ENCODE results near the gene PFKP.
"Not testable (repeated sequence)": the region's sequence is repeated elsewhere in the genome, so short reads cannot be mapped to it uniquely, and the experiment has no call there.

PFKP gene

DNA sequence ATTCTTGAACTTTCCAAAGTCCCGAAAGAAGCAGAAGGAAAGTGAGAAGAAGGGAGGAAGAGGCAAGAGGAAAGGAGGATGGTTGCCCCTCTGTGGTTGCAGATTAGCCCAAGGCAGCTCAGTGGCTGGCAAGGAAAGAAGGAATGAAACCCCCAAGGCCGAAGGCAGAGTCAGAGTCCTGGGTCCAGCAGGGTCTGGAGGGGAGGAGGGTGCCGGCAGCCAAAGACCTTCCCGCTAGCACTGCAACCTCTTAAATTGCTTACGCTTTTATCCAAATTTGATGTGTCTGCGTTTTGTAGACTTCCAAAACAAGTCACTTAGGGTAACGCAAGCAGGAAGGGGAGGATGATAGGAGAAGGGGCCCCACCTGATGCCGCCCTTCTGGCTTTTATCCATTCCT is 7.4 kb upstream of the PFKP start:
- Mint-ChIP-seq H3K27ac (no peak overlapping the region), H3K4me1 (peaks cover 16% of the 10 kb centered on the region), H3K36me3 (no peaks in the 10 kb centered on the region), H3K9me3 (no peaks in the 10 kb centered on the region), H3K4me3 (no peak overlapping the region)
- DNase-seq (ENCODE audit: low spot score in 2 of 2): no peak
- ATAC-seq: no peak

DNA sequence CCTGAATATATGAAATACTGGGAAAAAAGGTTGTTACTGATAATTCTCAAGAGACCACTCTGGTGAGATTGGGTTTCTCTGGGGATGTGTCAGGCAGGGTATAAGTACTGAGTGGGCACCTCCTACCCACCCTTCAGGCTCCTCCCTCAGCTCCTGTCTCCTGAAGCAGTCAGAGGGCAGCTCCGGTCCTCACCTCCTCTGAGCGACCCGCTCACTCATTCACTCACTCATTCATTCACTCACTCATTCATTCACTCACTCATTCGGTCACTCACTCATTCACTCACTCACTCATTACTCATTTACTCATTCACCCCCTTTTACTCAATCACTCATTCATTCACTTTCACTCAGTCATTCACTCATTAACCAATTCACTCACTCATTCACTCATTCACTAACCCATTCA is 6.9 kb upstream of the PFKP start:
- DNase-seq (ENCODE audit: low spot score in 2 of 2) (no peak), ATAC-seq (peak; percentile 72)
- H3K4me1 Mint-ChIP-seq: peaks cover 16% of the 10 kb centered on the region
- no peak overlapping the region for H3K27ac Mint-ChIP-seq
- H3K9me3 Mint-ChIP-seq: no peaks in the 10 kb centered on the region
- no peaks in the 10 kb centered on the region for H3K36me3 Mint-ChIP-seq
- no peak overlapping the region for H3K4me3 Mint-ChIP-seq

DNA sequence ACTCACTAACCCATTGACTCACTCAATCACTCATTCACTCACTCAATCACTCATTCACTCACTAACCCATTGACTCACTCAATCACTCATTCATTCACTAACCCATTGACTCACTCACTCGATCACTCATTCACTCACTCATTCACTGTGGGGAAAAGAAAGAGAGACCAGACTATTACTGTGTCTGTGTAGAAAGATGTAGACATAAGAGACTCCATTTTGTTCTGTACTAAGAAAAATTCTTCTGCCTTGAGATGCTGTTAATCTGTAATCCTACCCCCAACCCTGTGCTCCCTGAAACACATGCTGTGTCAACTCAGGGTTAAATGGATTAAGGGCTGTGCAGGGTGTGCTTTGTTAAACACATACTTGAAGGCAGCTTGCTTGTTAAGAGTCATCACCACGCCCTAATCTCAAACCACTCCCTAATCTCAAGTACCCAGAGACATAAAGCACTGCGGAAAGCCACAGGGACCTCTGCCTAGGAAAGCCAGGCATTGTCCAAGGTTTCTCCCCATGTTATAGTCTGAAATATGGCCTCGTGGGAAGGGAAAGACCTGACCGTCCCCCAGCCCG is 5.9 kb upstream of the PFKP start:
- H3K4me1 Mint-ChIP-seq: peaks cover 11% of the 10 kb centered on the region
- H3K4me3 Mint-ChIP-seq; H3K27ac Mint-ChIP-seq; H3K9me3 Mint-ChIP-seq; ATAC-seq; DNase-seq (ENCODE audit: low spot score in 2 of 2); H3K36me3 Mint-ChIP-seq: not testable (repeated sequence)

DNA sequence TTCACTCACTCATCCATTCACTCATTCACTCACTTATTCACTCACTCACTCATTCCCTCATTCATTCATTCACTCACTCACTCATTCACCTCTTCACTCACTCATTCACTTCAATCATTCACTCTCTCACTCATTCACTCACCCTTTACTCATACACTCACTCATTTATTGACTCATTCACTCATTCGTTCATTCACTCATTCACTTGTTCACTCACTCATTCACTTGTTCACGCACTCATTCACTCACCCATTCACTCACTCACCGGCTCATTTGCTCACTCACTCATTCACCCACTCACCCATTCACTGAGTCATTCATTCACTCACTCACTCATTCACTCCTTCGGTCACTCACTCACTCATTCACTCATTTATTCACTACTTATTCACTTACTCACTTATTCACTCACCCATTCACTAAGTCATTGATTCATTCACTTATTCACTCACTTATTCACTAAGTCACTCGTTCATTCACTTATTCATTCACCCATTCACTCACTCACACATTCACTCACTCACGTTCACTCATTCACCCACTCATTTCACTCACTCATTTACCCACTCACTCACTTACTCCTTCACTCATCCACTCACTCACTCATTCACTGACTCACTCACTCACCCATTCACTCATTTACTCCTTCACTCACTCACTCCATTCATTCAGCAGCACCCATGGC is 4.7 kb upstream of the PFKP start:
- DNase-seq (ENCODE audit: low spot score in 2 of 2) (no peak), ATAC-seq (no peak)
- peaks cover 5% of the 10 kb centered on the region for H3K4me1 Mint-ChIP-seq
- no peak overlapping the region for H3K4me3 Mint-ChIP-seq
- no peaks in the 10 kb centered on the region for H3K36me3 Mint-ChIP-seq
- H3K27ac Mint-ChIP-seq: no peak overlapping the region
- H3K9me3 Mint-ChIP-seq: no peaks in the 10 kb centered on the region

DNA sequence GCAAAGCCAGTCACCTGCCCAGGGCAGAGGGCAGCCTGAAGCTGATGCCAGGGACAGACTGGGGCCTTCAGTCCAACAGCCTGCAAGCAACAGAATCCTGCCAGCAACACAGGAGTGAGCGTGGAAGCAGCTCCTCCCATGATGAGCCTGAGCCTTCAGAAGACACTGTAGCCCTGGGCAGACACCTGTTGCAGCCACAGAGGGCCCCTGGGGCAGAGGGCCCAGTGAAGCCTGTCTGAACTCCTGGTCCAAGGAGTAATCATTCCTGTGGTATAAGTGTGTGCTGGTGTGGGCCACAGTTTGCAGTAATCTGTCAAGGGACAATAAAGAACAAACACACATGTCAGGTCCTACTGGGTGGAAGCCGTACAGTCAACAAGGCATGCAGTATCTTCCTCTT is 2.9 kb upstream of the PFKP start:
- ATAC-seq: no peak
- H3K4me3 Mint-ChIP-seq: no peak overlapping the region
- peaks cover 16% of the 10 kb centered on the region for H3K36me3 Mint-ChIP-seq
- DNase-seq (ENCODE audit: low spot score in 2 of 2): no peak
- H3K9me3 Mint-ChIP-seq: no peaks in the 10 kb centered on the region
- no peak overlapping the region for H3K27ac Mint-ChIP-seq
- H3K4me1 Mint-ChIP-seq: peaks cover 4% of the 10 kb centered on the region

DNA sequence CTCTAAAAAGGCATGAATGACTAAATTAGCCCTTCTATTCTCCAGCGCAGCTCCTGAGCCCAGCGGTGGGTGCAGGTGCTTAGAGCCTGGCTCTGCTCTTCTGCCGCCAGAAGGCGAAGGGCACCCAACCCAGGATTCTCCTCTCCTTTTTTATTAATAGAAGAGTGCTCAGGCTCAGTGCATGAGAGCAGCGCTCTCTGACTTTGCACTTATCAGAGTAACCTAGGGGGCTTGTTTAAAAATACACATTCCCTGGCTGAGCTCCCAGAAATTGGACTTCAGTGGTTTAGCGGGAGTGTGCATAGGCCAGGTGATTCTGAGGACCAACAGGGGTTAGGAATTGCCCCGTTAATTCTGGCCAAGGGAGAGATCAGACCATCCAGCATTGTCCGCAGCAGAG is 1.7 kb upstream of the PFKP start:
- no peak for DNase-seq (ENCODE audit: low spot score in 2 of 2)
- Mint-ChIP-seq H3K4me3 (no peak overlapping the region), H3K36me3 (peaks cover 28% of the 10 kb centered on the region), H3K27ac (no peak overlapping the region), H3K9me3 (no peaks in the 10 kb centered on the region), H3K4me1 (peaks cover 16% of the 10 kb centered on the region)
- no peak for ATAC-seq

DNA sequence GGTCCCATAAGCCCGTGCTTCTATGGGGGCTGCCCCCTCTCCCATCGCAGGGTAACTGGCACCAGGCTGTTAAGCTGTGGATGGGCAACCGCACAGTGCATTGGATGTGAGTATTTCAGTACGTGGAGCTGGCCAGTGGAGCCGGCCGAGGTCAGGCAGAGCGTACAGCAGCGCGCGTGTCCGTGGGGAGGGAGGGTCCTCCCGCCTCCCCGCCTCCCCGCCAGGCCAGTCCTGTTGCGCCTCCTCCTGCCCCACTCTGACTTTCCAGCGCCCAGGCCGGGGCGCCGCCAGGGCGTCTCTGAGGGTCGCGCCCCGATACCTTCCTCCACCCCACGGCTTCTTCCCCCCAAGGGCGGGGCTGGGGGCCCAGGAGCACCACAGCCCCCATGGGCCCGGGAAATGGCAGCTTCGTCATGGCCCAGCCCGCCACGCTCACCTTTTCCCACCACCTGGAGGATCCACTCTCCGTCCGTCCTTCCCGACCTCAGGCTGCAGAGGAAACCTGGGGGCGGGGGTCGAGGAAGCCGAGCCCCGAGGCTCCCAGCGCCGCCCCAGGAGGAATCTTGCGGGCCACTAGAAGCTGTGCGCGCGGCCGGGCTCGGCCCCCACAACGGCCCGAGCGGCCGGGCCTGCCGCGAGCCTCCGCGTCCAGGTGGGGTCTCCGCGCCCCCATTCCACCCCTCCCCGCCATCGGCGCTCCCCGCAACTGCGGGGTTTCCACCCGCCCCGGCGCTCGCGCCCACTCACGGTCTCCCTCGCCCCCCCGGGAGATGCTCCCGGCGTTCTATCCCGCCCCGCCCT is 831 bp upstream of the PFKP start:
- Mint-ChIP-seq H3K36me3 (peaks cover 37% of the 10 kb centered on the region), H3K9me3 (peaks cover 3% of the 10 kb centered on the region), H3K4me3 (peak overlapping the region; percentile 83), H3K27ac (no peak overlapping the region), H3K4me1 (peaks cover 22% of the 10 kb centered on the region)
- ATAC-seq (no peak), DNase-seq (ENCODE audit: low spot score in 2 of 2) (no peak)

DNA sequence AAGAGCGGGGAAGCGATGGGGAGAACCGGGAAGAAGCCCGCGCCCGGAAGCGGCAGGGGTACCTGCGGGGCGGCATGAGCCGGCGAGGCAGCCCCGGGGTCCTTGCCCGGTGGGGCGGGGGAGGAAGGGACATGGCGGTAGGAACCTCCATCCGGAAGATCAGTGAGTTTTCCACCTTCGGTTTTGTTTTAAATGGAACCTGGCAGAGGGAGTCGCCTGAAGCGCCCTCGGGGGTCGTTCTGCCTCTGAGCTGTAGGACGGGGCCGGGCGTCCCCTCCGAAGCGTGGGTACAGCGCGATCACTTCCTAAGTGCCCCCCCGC is 471 bp downstream of the PFKP start:
- peak in 1 of 2 donors; percentile 66 for DNase-seq (ENCODE audit: low spot score in 2 of 2)
- Mint-ChIP-seq H3K27ac (peak overlapping the region; percentile 93), H3K9me3 (peaks cover 3% of the 10 kb centered on the region), H3K36me3 (peaks cover 50% of the 10 kb centered on the region), H3K4me1 (peaks cover 35% of the 10 kb centered on the region), H3K4me3 (peak overlapping the region; percentile 83)
- peak; percentile 1 for ATAC-seq

DNA sequence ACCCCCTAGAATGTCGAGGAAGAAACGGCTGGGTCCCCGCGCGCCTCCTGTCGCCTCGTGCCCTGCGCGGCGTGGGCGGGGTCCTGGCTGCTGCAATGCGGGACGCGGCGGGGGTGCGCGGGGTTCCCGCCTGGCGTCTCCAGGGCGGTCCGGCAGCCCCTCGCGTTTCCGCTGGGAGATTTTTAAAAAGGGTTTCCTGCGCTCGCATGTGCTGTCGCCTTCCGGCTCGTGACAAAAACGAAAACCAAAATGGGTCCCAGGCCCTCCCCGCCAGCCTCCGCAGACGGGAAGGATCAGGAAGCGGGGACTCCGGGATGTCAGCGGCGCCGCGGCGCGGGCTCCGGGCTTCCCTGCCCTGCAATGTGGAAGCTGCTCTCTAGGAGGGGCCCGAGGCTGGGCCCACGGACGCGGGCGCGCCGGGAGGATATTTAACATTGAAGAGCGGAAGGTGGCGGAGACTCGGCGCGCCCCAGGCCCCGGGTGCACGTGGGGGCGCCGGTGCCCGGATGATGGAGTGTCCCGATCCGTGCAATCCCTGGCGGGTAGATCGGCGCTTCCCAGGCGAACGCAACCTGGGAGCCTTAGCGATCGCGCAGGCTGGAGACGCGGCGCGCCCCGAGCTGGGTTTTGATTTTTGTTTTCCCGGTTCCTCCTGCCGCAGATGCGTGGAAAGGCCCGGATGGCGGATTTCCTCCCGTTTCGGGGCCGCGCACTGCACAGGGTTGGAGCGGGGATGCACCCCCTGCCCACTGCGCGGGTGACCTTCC is 1.0 kb downstream of the PFKP start:
- peak; percentile 43 for ATAC-seq
- peaks cover 56% of the 10 kb centered on the region for H3K36me3 Mint-ChIP-seq
- peak; percentile 39 to 79 for DNase-seq (ENCODE audit: low spot score in 2 of 2)

DNA sequence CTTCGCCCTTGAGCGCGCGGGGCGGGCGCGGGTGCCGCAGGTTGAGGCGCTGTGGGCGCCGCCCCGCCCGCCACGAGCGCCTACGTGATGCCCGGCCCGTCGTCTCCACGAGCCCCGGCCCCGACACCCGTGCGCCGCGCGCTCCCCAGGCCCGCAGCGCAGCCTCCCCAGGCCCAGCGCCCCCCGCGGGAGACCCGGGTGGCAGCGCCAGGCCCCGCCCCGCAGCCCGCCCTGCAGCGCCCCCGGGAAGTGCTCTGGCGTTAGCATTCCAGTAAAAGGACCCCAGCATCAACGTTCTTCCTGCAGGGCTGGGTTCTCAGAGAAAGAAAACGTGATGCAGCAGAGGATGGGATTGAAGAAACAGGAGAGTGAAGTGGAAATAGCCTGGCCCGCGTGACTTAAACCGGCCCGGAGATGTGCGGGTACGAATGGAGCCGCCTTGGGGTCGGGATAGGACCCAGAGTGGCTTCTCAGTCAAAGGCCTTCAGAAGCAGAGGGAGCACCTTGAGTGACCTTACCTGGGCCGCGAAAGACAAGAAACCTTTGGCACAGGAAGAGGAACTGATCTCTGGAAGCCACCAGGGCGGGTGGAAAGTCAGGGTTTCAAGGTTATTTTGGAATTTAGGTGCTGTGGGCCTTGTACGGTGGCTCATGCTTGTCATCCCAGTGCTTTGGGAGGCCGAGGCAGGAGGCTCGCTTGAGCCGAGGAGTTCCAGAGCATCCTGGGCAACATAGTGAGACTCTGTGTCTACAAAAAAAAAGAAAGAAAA is 1.8 kb downstream of the PFKP start:
- Mint-ChIP-seq H3K4me1 (peaks cover 48% of the 10 kb centered on the region), H3K4me3 (peak overlapping the region; percentile 83), H3K9me3 (peaks cover 3% of the 10 kb centered on the region), H3K27ac (peak overlapping the region; percentile 93), H3K36me3 (peaks cover 63% of the 10 kb centered on the region)
- DNase-seq (ENCODE audit: low spot score in 2 of 2): peak in 1 of 2 donors; percentile 28
- peak; percentile 44 for ATAC-seq

More for the DNA sequence above, 1.0 kb downstream of the PFKP start:
- Mint-ChIP-seq H3K27ac (peak overlapping the region; percentile 93), H3K4me1 (peaks cover 41% of the 10 kb centered on the region), H3K4me3 (peak overlapping the region; percentile 83), H3K9me3 (peaks cover 3% of the 10 kb centered on the region)

DNA sequence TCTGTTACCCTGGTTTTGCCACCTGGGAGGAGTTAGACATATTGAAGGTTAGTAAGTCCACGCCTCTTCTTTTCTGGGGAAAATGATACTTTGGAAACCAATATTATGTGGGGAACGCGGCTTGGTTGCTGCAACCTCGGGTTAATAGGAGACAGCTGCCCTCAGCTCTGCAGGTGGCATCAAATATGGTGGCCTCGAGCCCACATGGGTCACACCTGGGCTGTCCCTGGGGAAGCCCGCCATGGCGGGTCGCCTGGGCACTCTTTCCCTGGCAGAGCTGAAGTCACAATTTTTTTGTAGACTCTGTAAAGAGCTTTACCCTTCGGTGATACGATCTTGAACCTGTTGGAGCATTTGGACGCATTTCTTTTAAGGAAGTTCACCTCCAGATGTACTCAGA is 2.5 kb downstream of the PFKP start:
- Mint-ChIP-seq H3K4me1 (peaks cover 56% of the 10 kb centered on the region), H3K27ac (peak overlapping the region; percentile 93), H3K4me3 (peak overlapping the region; percentile 83), H3K9me3 (peaks cover 3% of the 10 kb centered on the region), H3K36me3 (peaks cover 71% of the 10 kb centered on the region)
- ATAC-seq: no peak
- DNase-seq (ENCODE audit: low spot score in 2 of 2): no peak

DNA sequence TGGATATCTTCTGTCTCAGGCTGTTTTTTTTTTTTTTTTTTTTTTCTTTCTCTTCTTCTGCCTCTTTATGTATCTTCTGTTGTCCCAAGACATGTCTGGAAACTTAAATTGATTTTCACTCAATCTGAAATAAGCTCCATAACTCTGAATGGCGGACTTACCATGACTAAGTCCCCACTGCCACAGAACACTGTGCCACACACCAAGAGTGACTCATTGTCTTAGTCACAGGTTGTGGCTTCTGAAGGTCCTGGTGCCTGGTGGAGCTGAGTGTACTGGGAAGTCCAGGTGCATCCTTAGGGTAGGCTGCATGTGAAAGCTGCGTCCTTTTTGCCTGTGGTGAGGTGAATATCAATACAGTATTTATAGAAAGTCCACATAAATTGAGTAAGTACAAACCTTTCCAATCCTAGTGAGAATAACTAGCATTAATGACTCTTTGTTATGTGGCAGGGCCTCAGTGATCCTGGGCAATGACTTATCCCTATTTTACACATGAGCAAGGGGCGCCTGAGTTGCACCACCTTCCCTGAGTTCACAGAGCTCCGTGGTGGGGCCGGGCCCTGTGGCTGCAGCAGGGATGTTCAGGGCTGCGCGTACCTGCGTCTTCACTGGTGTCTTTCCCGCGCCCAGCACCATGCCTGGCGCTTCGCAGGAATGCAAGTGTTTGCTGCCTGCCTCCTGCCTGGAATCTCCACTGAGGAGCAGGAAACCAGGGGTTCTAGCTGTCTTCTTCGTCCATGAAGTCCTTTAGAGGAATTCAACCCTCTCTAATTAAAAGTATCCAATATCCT is 4.3 kb downstream of the PFKP start:
- peaks cover 88% of the 10 kb centered on the region for H3K36me3 Mint-ChIP-seq
- peak; percentile 87 for ATAC-seq
- no peak for DNase-seq (ENCODE audit: low spot score in 2 of 2)
- H3K27ac Mint-ChIP-seq: peak overlapping the region; percentile 58
- peaks cover 3% of the 10 kb centered on the region for H3K9me3 Mint-ChIP-seq
- H3K4me3 Mint-ChIP-seq: peak overlapping the region; percentile 83
- peaks cover 65% of the 10 kb centered on the region for H3K4me1 Mint-ChIP-seq

DNA sequence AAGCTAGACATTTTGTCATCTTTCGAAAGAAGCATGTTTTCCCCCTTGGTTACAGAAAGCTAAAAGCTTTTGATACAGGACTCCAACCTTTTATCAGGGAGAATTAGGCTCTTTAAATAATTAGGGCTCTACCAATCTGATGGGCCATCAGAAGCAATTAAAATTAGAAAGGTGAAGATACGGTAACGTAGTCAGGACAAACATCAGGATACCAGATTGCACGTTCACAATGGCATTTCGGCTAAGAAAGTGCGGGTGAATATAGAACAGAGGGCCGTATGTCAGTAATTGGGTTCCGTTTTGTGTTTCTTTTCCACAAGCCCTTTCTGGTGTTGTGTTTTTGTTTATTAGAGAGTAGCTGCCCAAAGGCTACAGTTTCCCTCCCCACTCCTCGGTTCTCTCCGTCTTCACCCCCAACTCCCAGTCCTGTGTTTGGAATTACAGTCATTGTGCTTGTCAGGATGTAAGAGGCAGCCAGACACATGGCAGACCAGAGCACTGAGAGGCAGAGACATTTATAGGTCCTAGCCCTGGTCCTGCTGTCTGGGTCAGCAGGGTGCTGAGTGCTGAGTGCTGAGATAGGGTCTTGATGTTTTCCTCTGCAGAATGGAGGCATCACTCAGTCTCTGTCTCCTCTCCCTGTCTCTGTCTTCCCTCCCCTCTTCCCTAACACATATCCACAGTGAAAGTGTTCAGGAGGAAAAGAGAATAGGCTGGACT is 5.5 kb downstream of the PFKP start:
- Mint-ChIP-seq H3K4me3 (no peak overlapping the region), H3K4me1 (peaks cover 70% of the 10 kb centered on the region), H3K9me3 (peaks cover 3% of the 10 kb centered on the region), H3K27ac (no peak overlapping the region), H3K36me3 (peaks cover 100% of the 10 kb centered on the region)
- DNase-seq (ENCODE audit: low spot score in 2 of 2) (no peak), ATAC-seq (no peak)

Measured in stimulated activated effector memory CD8-positive, alpha-beta T cell treated with anti-CD3 and anti-CD28 coated beads, Interleukin-12 subunit alpha, Interleukin-12 subunit beta, amount 100 ng/mL, for 72 hours (primary cell).